Thyroid gland (tissue), 4 donors: ENCODE measurements around the gene GNAT2.

Experiments used
- CTCF ChIP-seq, 6 experiments: fragments of 200-600 bp in 3 of 6; fragments of 450-650 bp in 3 of 6; sonication (generic) in 3 of 6; IDR thresholded peaks; one replicate each; pipeline ENCODE4 v1.5.1; 2016 to 2019; ENCODE audit warnings: antibody characterized with exemption in 6 of 6, mild to moderate bottlenecking in 2 of 6, inconsistent platforms in 1 of 6, moderate library complexity in 1 of 6
- POLR2A ChIP-seq, 2 donors: fragments of 450-650 bp; IDR thresholded peaks; one replicate each; pipeline ENCODE4 v1.6.1; 2017; ENCODE audit warnings: antibody characterized with exemption in 2 of 2, mild to moderate bottlenecking in 2 of 2, moderate library complexity in 1 of 2

GRCh38 chr1:109627692-109628399 is 8.4 kb upstream of the GNAT2 start:
- TF ChIP-seq CTCF (IDR thresholded peaks at IDR 0.05) (no peak), POLR2A (IDR thresholded peaks at IDR 0.05) (no peak)
